HEK293 (cell line): Measurements from ENCODE around the gene KCNMA1.

Experiments
- CTCF ChIA-PET: fragments of 350-600 bp; formaldehyde crosslinking; extraction: SDS; loops from one replicate; lab custom pipeline; 2021; ENCODE audit warnings: antibody characterized with exemption; lab: Yijun Ruan, JAX
- POLR2A ChIA-PET: fragments of 300-600 bp; formaldehyde crosslinking; extraction: SDS; loops from one replicate; lab custom pipeline; 2020; ENCODE audit warnings: antibody characterized with exemption, inconsistent platforms; lab: Yijun Ruan, JAX
- H3K27ac ChIP-seq: fragments of 200-500 bp; sonication (Bioruptor generic); 2 replicates; pipeline ENCODE4 v1.5.1; 2014; ENCODE audit warnings: low read depth, low read length, control low read depth, inconsistent platforms; ENCODE audit errors: extremely low read depth
- H3K36me3 ChIP-seq, 2 experiments: fragments of 200-500 bp in 1 of 2; sonication (Bioruptor generic) in 1 of 2; 1 replicate in 1 of 2; 2 replicates in 1 of 2; pipeline ENCODE4 v1.5.1; 2014 to 2017; ENCODE audit warnings: inconsistent platforms in 2 of 2, low read length in 2 of 2; ENCODE audit not compliant: control insufficient read depth in 2 of 2, insufficient read depth in 1 of 2
- H3K4me1 ChIP-seq: fragments of 200-500 bp; sonication (Bioruptor generic); 2 replicates; pipeline ENCODE4 v1.5.1; 2014; ENCODE audit warnings: mild to moderate bottlenecking, low read length, inconsistent platforms; ENCODE audit not compliant: control insufficient read depth, insufficient read depth
- H3K4me3 ChIP-seq: 2 replicates; pipeline ENCODE4 v1.5.1; 2011; ENCODE audit warnings: low read depth, mild to moderate bottlenecking, control low read depth, low read length, moderate library complexity
- H3K9me3 ChIP-seq: fragments of 200-500 bp; sonication (Bioruptor generic); 2 replicates; pipeline ENCODE4 v1.5.1; 2014; ENCODE audit warnings: low read depth, low read length, inconsistent platforms; ENCODE audit not compliant: control insufficient read depth, insufficient read depth
- GFI1B ChIP-seq: fragments of 450-650 bp; formaldehyde crosslinking; IDR thresholded peaks from 2 replicates; pipeline ENCODE4 v1.5.1; 2016; ENCODE audit warnings: missing biosample characterization, missing genetic modification characterization
- KLF8 ChIP-seq: fragments of 450-650 bp; formaldehyde crosslinking; IDR thresholded peaks from 2 replicates; pipeline ENCODE4 v1.5.1; 2016; ENCODE audit warnings: missing biosample characterization, missing genetic modification characterization
- KLF9 ChIP-seq: fragments of 450-650 bp; formaldehyde crosslinking; IDR thresholded peaks from 2 replicates; pipeline ENCODE4 v1.5.1; 2016; ENCODE audit warnings: missing biosample characterization, missing genetic modification characterization, low read depth
- REPIN1 ChIP-seq: fragments of 450-650 bp; formaldehyde crosslinking; IDR thresholded peaks from 2 replicates; pipeline ENCODE4 v1.5.1; 2017; ENCODE audit warnings: missing biosample characterization, missing genetic modification characterization, low read depth
- SCRT2 ChIP-seq: fragments of 450-650 bp; formaldehyde crosslinking; IDR thresholded peaks from 2 replicates; pipeline ENCODE4 v1.5.1; 2016; ENCODE audit warnings: missing biosample characterization, missing genetic modification characterization
- SP7 ChIP-seq: fragments of 450-650 bp; formaldehyde crosslinking; IDR thresholded peaks from 2 replicates; pipeline ENCODE4 v1.5.1; 2016; ENCODE audit warnings: missing biosample characterization, missing genetic modification characterization
- YY2 ChIP-seq: fragments of 450-650 bp; formaldehyde crosslinking; IDR thresholded peaks from 2 replicates; pipeline ENCODE4 v1.5.1; 2016; ENCODE audit warnings: missing biosample characterization, missing genetic modification characterization
- ZBTB17 ChIP-seq: fragments of 450-650 bp; formaldehyde crosslinking; IDR thresholded peaks from 2 replicates; pipeline ENCODE4 v1.5.1; 2016; ENCODE audit warnings: missing biosample characterization, missing genetic modification characterization
- ZBTB48 ChIP-seq: fragments of 450-650 bp; formaldehyde crosslinking; IDR thresholded peaks from 2 replicates; pipeline ENCODE4 v1.5.1; 2016; ENCODE audit warnings: missing biosample characterization, missing genetic modification characterization
- ZNF155 ChIP-seq: fragments of 450-650 bp; formaldehyde crosslinking; IDR thresholded peaks from 2 replicates; pipeline ENCODE4 v1.5.1; 2016; ENCODE audit warnings: missing biosample characterization, missing genetic modification characterization
- ZNF174 ChIP-seq: fragments of 450-650 bp; formaldehyde crosslinking; IDR thresholded peaks from 2 replicates; pipeline ENCODE4 v1.5.0; 2017; ENCODE audit warnings: missing biosample characterization, mild to moderate bottlenecking, missing genetic modification characterization
- ZNF184 ChIP-seq: fragments of 450-650 bp; IDR thresholded peaks from 2 replicates; pipeline ENCODE4 v1.5.1; 2018; ENCODE audit warnings: missing biosample characterization, mild to moderate bottlenecking, missing genetic modification characterization
- ZNF211 ChIP-seq: fragments of 450-650 bp; formaldehyde crosslinking; IDR thresholded peaks from 2 replicates; pipeline ENCODE4 v1.5.1; 2016; ENCODE audit warnings: low read depth, missing biosample characterization, missing genetic modification characterization
- ZNF335 ChIP-seq: fragments of 450-650 bp; formaldehyde crosslinking; conservative IDR thresholded peaks from 2 replicates; pipeline ENCODE4 v1.5.1; 2016; ENCODE audit warnings: missing biosample characterization, missing genetic modification characterization
- ZNF394 ChIP-seq: fragments of 450-650 bp; formaldehyde crosslinking; IDR thresholded peaks from 2 replicates; pipeline ENCODE4 v1.5.1; 2016; ENCODE audit warnings: missing biosample characterization, missing genetic modification characterization, mild to moderate bottlenecking, moderate library complexity, borderline replicate concordance
- ZNF404 ChIP-seq: fragments of 450-650 bp; formaldehyde crosslinking; IDR thresholded peaks from 2 replicates; pipeline ENCODE4 v1.5.1; 2017; ENCODE audit warnings: missing biosample characterization, missing genetic modification characterization
- ZNF544 ChIP-seq: fragments of 450-650 bp; formaldehyde crosslinking; IDR thresholded peaks from 2 replicates; pipeline ENCODE4 v1.5.0; 2017; ENCODE audit warnings: missing biosample characterization, missing genetic modification characterization
- ZNF548 ChIP-seq: fragments of 450-650 bp; formaldehyde crosslinking; IDR thresholded peaks from 2 replicates; pipeline ENCODE4 v1.5.1; 2016; ENCODE audit warnings: missing biosample characterization, missing genetic modification characterization
- ZNF555 ChIP-seq: fragments of 450-650 bp; formaldehyde crosslinking; conservative IDR thresholded peaks from 2 replicates; pipeline ENCODE4 v1.5.1; 2017; ENCODE audit warnings: missing biosample characterization, mild to moderate bottlenecking, missing genetic modification characterization, inconsistent platforms
- ZNF585B ChIP-seq: fragments of 450-650 bp; formaldehyde crosslinking; IDR thresholded peaks from 2 replicates; pipeline ENCODE4 v1.5.1; 2016; ENCODE audit warnings: missing biosample characterization, missing genetic modification characterization
- ZNF624 ChIP-seq: fragments of 450-650 bp; formaldehyde crosslinking; IDR thresholded peaks from 2 replicates; pipeline ENCODE4 v1.5.1; 2017; ENCODE audit warnings: missing biosample characterization, missing genetic modification characterization
- ZNF76 ChIP-seq: fragments of 450-650 bp; formaldehyde crosslinking; IDR thresholded peaks from 2 replicates; pipeline ENCODE4; 2016; ENCODE audit warnings: low read depth, missing biosample characterization, missing genetic modification characterization, borderline replicate concordance
- ZSCAN16 ChIP-seq: fragments of 450-650 bp; formaldehyde crosslinking; IDR thresholded peaks from 2 replicates; pipeline ENCODE4 v1.5.1; 2016; ENCODE audit warnings: missing biosample characterization, missing genetic modification characterization
- TF ChIP-seq, protein P1 (sequence below): fragments of 450-650 bp; formaldehyde crosslinking; IDR thresholded peaks from 2 replicates; pipeline ENCODE4 v1.5.1; 2017; ENCODE audit warnings: missing biosample characterization, missing genetic modification characterization
- TF ChIP-seq, protein P2 (sequence below): fragments of 450-650 bp; formaldehyde crosslinking; IDR thresholded peaks from 2 replicates; pipeline ENCODE4 v1.5.1; 2016; ENCODE audit warnings: missing biosample characterization, missing genetic modification characterization
- TF ChIP-seq, protein P3 (sequence below): fragments of 450-650 bp; formaldehyde crosslinking; IDR thresholded peaks from 2 replicates; pipeline ENCODE4 v1.5.1; 2016; ENCODE audit warnings: missing biosample characterization, missing genetic modification characterization, borderline replicate concordance

Gene KCNMA1

DNA sequence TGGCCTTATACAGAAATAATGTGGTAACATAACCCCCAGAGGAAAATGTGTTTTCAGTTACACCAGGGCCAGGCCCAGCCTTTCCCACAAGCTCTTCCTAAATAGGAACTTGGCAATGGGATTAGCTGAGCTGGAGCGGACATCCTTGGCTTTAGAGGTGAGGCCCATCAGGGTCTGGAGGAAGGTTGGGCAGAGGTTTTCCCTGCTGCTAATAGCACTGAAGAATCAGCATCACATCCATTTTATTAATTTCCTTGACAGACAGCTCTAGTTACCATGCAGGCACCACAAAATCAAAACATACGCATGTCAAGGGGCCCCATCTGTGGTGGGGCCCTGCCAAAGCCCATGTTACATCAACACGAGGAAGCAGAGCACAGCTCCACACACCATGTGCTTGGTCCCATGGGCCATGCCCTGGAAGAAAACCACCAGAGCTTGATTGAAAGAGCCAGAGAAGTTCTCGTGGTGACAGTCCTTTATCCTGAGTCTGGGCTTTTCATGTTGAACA is 566.6 kb downstream of the KCNMA1 start (continued):
- no peak for TF ChIP-seq ZNF174
- no peak for TF ChIP-seq ZNF335 (tag by site-specific recombination)
- no peak for TF ChIP-seq ZNF555 (tag by site-specific recombination)
- TF ChIP-seq SCRT2: no peak
- no peak for TF ChIP-seq ZNF404 (tag by site-specific recombination)
- TF ChIP-seq ZNF211 (tag by site-specific recombination): no peak
- no peak for TF ChIP-seq YY2 (tag by site-specific recombination)

DNA sequence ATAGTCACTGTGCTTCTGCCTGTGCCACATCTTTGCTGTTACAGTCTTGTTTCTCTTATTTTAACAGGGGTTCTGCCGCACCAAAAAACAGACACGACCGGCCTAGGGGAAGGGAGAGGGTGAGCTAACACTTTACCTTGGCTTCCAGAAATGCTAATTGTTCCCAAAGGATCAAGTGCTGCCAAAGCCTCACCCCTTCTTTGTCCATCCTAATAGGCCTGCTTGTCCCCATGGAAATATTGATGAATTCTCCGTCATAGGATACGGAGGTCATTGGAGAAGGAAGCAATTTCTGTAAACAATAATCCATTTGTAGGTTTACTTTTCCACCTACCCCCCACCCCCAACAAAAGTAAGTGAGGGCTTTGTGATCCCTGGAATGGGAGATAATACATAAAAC is 567.3 kb downstream of the KCNMA1 start:
- POLR2A ChIA-PET: no interaction called here
- Histone ChIP-seq H3K27ac (no peak overlapping the region), H3K36me3 (no peaks in the 10 kb centered on the region), H3K9me3 (no peaks in the 10 kb centered on the region), H3K4me3 (no peak overlapping the region), H3K4me1 (no peaks in the 10 kb centered on the region)
- TF ChIP-seq REPIN1: no peak
- TF ChIP-seq ZNF544 (tag by site-specific recombination): no peak
- no peak for TF ChIP-seq ZNF184 (tag by site-specific recombination)
- TF ChIP-seq ZNF155: no peak
- CTCF ChIA-PET: no interaction called here

DNA sequence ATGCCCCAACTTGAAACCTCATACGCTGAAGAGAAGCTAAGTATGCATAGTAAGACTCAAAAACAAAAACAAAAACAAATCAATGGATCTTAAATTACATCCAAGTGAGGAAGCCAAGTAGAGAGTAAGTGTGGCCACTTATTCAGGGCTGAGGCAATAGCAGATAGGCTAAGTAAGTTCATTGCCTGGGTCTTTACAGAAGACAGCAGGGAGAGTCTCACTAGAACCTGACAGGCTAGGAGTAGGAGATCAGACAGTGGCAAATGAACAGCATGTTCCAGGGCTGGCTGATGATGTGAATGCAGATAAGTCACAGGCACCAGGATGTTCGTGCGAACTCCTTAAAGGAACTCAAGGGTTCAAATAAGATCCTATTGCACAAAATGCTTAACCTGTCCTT is 568.6 kb downstream of the KCNMA1 start:
- ChIA-PET POLR2A (no interaction called here), CTCF (no interaction called here)
- no peaks in the 10 kb centered on the region for H3K4me1 ChIP-seq
- H3K27ac ChIP-seq: no peak overlapping the region
- H3K4me3 ChIP-seq: no peak overlapping the region
- TF ChIP-seq ZNF76 (no peak), ZNF585B (no peak), ZNF548 (tag by site-specific recombination) (no peak), ZNF624 (tag by site-specific recombination) (no peak), KLF8 (tag by site-specific recombination) (no peak)
- TF ChIP-seq, protein P1, sequence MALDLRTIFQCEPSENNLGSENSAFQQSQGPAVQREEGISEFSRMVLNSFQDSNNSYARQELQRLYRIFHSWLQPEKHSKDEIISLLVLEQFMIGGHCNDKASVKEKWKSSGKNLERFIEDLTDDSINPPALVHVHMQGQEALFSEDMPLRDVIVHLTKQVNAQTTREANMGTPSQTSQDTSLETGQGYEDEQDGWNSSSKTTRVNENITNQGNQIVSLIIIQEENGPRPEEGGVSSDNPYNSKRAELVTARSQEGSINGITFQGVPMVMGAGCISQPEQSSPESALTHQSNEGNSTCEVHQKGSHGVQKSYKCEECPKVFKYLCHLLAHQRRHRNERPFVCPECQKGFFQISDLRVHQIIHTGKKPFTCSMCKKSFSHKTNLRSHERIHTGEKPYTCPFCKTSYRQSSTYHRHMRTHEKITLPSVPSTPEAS (tag by site-specific recombination): no peak
- no peaks in the 10 kb centered on the region for H3K9me3 ChIP-seq
- no peaks in the 10 kb centered on the region for H3K36me3 ChIP-seq

DNA sequence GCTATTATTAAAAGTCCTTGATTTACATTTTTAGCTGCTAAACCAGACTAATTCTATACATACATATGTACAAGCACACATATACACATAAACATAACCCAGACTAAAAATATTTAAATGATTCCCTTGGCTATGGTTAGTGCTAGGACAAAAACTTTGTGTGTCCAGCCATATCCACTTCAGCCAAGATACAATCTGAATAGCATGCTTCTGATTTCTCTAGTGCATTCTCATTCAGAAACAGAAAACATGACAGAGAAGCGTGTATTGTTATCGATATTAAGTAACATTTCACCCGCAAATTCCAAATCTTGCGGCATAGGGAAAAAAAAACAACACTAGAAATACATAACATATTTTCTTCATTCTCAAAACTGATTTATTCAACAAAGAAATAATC is 569.3 kb downstream of the KCNMA1 start:
- ChIA-PET CTCF (interaction anchor here (0.5 kb wide), 2 partner anchors 64 to 574 kb away, joined by 3 read pairs; no protein-coding TSS in a partner anchor), POLR2A (no interaction called here)
- Histone ChIP-seq H3K27ac (no peak overlapping the region), H3K36me3 (no peaks in the 10 kb centered on the region), H3K4me1 (no peaks in the 10 kb centered on the region), H3K4me3 (no peak overlapping the region), H3K9me3 (no peaks in the 10 kb centered on the region)
- TF ChIP-seq ZNF394 (no peak), ZSCAN16 (no peak), SP7 (no peak), ZBTB17 (tag by site-specific recombination) (no peak), ZBTB48 (tag by site-specific recombination) (no peak), ZNF585B (no peak), GFI1B (tag by site-specific recombination) (no peak), ZNF155 (no peak), ZNF211 (tag by site-specific recombination) (no peak), KLF9 (no peak)
- TF ChIP-seq, protein P2, sequence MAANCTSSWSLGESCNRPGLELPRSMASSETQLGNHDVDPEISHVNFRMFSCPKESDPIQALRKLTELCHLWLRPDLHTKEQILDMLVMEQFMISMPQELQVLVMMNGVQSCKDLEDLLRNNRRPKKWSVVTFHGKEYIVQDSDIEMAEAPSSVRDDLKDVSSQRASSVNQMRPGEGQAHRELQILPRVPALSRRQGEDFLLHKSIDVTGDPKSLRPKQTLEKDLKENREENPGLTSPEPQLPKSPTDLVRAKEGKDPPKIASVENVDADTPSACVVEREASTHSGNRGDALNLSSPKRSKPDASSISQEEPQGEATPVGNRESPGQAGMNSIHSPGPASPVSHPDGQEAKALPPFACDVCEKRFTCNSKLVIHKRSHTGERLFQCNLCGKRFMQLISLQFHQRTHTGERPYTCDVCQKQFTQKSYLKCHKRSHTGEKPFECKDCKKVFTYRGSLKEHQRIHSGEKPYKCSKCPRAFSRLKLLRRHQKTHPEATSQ: no peak
- TF ChIP-seq, protein P3, sequence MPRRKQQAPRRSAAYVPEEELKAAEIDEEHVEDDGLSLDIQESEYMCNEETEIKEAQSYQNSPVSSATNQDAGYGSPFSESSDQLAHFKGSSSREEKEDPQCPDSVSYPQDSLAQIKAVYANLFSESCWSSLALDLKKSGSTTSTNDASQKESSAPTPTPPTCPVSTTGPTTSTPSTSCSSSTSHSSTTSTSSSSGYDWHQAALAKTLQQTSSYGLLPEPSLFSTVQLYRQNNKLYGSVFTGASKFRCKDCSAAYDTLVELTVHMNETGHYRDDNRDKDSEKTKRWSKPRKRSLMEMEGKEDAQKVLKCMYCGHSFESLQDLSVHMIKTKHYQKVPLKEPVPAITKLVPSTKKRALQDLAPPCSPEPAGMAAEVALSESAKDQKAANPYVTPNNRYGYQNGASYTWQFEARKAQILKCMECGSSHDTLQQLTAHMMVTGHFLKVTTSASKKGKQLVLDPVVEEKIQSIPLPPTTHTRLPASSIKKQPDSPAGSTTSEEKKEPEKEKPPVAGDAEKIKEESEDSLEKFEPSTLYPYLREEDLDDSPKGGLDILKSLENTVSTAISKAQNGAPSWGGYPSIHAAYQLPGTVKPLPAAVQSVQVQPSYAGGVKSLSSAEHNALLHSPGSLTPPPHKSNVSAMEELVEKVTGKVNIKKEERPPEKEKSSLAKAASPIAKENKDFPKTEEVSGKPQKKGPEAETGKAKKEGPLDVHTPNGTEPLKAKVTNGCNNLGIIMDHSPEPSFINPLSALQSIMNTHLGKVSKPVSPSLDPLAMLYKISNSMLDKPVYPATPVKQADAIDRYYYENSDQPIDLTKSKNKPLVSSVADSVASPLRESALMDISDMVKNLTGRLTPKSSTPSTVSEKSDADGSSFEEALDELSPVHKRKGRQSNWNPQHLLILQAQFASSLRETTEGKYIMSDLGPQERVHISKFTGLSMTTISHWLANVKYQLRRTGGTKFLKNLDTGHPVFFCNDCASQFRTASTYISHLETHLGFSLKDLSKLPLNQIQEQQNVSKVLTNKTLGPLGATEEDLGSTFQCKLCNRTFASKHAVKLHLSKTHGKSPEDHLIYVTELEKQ (tag by site-specific recombination): no peak
